DOHH2 (cell line): ENCODE data around the gene PHLDA1.

Experiments
- H3F3A ChIP-seq: fragments of 200-600 bp; sonication (generic), shearing (Covaris generic); 2 replicates; pipeline ENCODE4 v1.6.0; 2016; ENCODE audit warnings: antibody characterized with exemption, mild to moderate bottlenecking; ENCODE audit not compliant: control insufficient read depth, insufficient read depth
- H3K27ac ChIP-seq: fragments of 200-600 bp; sonication (generic); 2 replicates; pipeline ENCODE4 v1.5.1; 2014; ENCODE audit warnings: low read depth, mild to moderate bottlenecking, low read length, moderate library complexity
- H3K27me3 ChIP-seq: fragments of 200-600 bp; sonication (generic); 2 replicates; pipeline ENCODE4 v1.6.1; 2014; ENCODE audit warnings: mild to moderate bottlenecking, low read length, mixed read lengths; ENCODE audit not compliant: control insufficient read depth
- H3K36me3 ChIP-seq: fragments of 200-600 bp; sonication (generic); 2 replicates; pipeline ENCODE4 v1.6.1; 2014; ENCODE audit warnings: mild to moderate bottlenecking, low read length, moderate library complexity, mixed read lengths; ENCODE audit not compliant: control insufficient read depth
- H3K4me1 ChIP-seq: fragments of 200-600 bp; sonication (generic); 2 replicates; pipeline ENCODE4 v1.6.1; 2014; ENCODE audit warnings: mild to moderate bottlenecking, low read length, mixed read lengths; ENCODE audit not compliant: control insufficient read depth
- H3K4me2 ChIP-seq: fragments of 200-600 bp; sonication (generic); 2 replicates; pipeline ENCODE4 v1.6.0; 2014; ENCODE audit warnings: mild to moderate bottlenecking, low read length, moderate library complexity
- H3K4me3 ChIP-seq: fragments of 200-600 bp; sonication (generic); 2 replicates; pipeline ENCODE4 v1.5.1; 2014; ENCODE audit warnings: mild to moderate bottlenecking, low read length, mixed read lengths
- H3K79me2 ChIP-seq: fragments of 200-600 bp; sonication (generic); 2 replicates; pipeline ENCODE4 v1.6.1; 2014; ENCODE audit warnings: mild to moderate bottlenecking, low read length, mixed read lengths; ENCODE audit not compliant: control insufficient read depth
- H3K9me2 ChIP-seq: fragments of 200-600 bp; sonication (generic); replicated peaks from 2 replicates; pipeline ENCODE4 v1.6.1; 2014; ENCODE audit warnings: mild to moderate bottlenecking, low read length, mixed read lengths; ENCODE audit not compliant: control insufficient read depth
- H3K9me3 ChIP-seq: fragments of 200-600 bp; sonication (generic); 2 replicates; pipeline ENCODE4 v1.6.1; 2014; ENCODE audit warnings: antibody characterized with exemption, low read length, mixed read lengths; ENCODE audit not compliant: control insufficient read depth, insufficient read depth
- H4K20me1 ChIP-seq: fragments of 200-600 bp; sonication (generic); 2 replicates; pipeline ENCODE4 v1.6.0; 2014; ENCODE audit warnings: low read depth, mild to moderate bottlenecking, antibody characterized with exemption, low read length, moderate library complexity; ENCODE audit not compliant: control insufficient read depth, insufficient read depth
- EZH2phosphoT487 ChIP-seq: fragments of 200-600 bp; sonication (generic); IDR thresholded peaks from 2 replicates; pipeline ENCODE4 v1.6.1; 2017; ENCODE audit warnings: borderline replicate concordance, mild to moderate bottlenecking, antibody characterized with exemption, low read length, moderate library complexity, mixed read lengths
- TF ChIP-seq, protein P1 (sequence below): fragments of 200-600 bp; sonication (generic); IDR thresholded peaks from one replicate; pipeline ENCODE4 v1.5.1; 2014; ENCODE audit warnings: antibody characterized with exemption, mild to moderate bottlenecking, low read depth, low read length; ENCODE audit not compliant: poor library complexity, severe bottlenecking

PHLDA1 gene

DNA sequence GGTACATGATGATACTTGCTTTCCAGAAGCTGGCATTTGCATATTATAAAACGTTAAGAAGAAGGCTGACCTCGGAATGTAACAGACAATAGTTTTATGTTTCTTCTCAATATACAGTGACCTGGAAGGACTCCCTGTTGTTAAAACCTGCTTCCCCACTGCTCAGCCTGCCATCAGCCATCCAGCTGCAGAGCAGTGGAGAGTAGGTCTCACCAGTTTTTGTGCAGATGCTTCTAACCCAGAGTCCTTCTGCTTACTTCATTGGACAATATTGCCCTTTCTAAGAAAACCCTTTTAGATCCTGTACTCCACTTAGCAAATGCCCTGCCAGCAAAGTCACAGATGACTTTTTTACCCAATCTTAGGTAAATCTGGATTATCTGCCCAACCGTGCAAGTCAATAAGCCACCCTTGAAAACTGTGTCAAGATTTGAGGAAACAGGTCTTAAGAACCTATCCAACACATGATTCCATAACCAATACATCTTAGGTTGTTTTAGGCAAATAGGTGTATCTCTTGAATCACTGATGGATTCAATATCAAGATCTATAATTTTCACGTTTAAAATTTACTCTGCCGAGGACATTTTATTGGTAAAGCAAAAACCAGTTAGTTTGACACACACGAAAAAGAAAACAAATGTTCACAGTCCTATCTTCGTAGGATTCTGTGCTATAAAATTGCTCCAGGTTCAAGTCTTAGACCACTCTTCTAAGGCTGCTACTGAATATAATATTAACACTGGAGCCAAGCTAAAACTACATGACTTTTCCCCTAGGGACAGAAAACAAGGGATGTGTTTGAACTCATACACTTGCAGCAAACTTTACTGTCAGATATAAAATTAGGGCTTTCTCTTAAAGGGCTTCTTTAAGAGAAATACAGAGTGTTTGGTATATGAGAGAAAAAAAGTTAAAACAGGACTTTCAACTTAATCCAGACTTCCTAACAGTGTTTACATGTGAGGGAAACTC, 5.7 kb downstream of the PHLDA1 start:
- Histone ChIP-seq H3K9me2 (no peaks in the 10 kb centered on the region), H3F3A (no peaks in the 10 kb centered on the region; the same call in 1 of the 2 replicates), H3K4me3 (no peak overlapping the region), H3K79me2 (no peaks in the 10 kb centered on the region), H3K36me3 (no peaks in the 10 kb centered on the region), H3K4me2 (no peak overlapping the region), H4K20me1 (no peaks in the 10 kb centered on the region), H3K4me1 (peaks cover 7% of the 10 kb centered on the region), H3K9me3 (no peaks in the 10 kb centered on the region), H3K27ac (no peak overlapping the region), H3K27me3 (peaks cover 32% of the 10 kb centered on the region)
- TF ChIP-seq, protein P1, sequence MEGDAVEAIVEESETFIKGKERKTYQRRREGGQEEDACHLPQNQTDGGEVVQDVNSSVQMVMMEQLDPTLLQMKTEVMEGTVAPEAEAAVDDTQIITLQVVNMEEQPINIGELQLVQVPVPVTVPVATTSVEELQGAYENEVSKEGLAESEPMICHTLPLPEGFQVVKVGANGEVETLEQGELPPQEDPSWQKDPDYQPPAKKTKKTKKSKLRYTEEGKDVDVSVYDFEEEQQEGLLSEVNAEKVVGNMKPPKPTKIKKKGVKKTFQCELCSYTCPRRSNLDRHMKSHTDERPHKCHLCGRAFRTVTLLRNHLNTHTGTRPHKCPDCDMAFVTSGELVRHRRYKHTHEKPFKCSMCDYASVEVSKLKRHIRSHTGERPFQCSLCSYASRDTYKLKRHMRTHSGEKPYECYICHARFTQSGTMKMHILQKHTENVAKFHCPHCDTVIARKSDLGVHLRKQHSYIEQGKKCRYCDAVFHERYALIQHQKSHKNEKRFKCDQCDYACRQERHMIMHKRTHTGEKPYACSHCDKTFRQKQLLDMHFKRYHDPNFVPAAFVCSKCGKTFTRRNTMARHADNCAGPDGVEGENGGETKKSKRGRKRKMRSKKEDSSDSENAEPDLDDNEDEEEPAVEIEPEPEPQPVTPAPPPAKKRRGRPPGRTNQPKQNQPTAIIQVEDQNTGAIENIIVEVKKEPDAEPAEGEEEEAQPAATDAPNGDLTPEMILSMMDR: no peak
- TF ChIP-seq EZH2phosphoT487: no peak

DNA sequence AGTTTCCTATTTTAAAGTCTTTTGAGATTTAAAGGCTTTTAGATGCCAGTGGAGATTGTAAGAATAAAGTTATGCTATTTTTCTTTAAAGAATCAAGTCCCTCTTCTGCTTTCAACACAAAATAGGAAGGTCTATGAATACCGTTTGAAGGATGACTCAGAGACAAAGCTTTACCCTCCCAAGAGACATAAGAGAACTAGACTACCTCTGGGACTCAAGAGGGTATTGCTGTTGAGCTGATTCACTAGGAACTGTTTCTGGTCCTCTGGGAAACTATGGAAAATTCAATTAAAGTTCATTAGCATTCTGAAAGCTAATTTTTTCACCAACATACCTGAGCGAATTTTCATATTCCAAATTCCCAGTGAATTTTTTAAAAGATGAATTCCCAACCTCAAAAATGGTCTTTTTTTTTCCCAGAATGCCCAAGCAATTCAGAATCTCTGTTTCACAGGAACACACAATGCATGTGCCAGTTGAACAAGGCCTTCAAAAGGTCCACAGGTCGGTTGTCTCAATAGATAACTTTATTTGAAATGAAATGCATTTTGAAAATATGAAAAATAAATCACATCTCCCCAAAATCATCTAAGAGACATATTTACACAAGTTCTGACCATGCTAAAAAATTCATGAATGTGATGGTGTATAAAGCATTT, 6.5 kb downstream of the PHLDA1 start:
- Histone ChIP-seq H3K4me2 (no peak overlapping the region), H3K79me2 (no peaks in the 10 kb centered on the region), H3K9me2 (no peaks in the 10 kb centered on the region), H3K4me1 (no peaks in the 10 kb centered on the region), H3K27ac (no peak overlapping the region), H4K20me1 (no peaks in the 10 kb centered on the region), H3K27me3 (peaks cover 24% of the 10 kb centered on the region), H3F3A (no peaks in the 10 kb centered on the region; the same call in 1 of the 2 replicates), H3K4me3 (no peak overlapping the region), H3K9me3 (no peaks in the 10 kb centered on the region), H3K36me3 (no peaks in the 10 kb centered on the region)
- no peak for TF ChIP-seq EZH2phosphoT487
- TF ChIP-seq, protein P1: no peak

DNA sequence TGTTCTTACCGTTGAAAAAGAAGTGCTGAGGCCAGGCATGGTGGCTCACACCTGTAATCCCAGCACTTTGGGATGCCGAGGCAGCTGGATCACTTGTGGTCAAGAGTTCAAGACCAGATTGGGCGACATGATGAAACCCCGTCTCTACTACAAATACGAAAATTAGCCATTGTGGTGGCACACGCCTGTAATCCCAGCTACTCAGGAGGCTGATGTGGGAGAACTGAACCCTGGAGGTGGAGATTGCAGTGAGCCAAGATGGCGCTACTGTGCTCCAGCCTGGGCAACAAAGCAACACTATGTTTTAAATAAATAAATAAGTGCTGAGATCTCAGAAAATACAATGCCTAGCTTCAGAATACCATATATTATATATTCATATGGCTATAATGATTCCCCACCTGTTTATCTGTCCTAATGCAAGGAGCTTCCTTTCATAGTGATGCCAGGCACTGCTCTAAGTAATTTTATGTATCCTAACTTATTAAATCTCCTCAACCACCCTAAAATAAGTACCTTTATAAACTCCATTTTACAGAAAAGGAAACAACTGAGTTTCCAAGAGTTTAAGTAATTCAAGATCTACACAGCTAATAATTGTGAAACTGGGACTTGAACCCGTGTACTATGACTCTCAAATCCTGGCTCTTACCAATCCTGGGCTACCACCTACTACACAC, 7.3 kb downstream of the PHLDA1 start:
- Histone ChIP-seq H4K20me1 (no peaks in the 10 kb centered on the region), H3K9me3 (no peaks in the 10 kb centered on the region), H3K9me2 (no peaks in the 10 kb centered on the region), H3K27ac (no peak overlapping the region), H3K36me3 (no peaks in the 10 kb centered on the region), H3F3A (no peaks in the 10 kb centered on the region; the same call in 1 of the 2 replicates), H3K4me1 (no peaks in the 10 kb centered on the region), H3K27me3 (peaks cover 18% of the 10 kb centered on the region), H3K79me2 (no peaks in the 10 kb centered on the region), H3K4me2 (no peak overlapping the region), H3K4me3 (no peak overlapping the region)
- TF ChIP-seq, protein P1: no peak
- no peak for TF ChIP-seq EZH2phosphoT487
